Activated CD8-positive, alpha-beta memory T cell treated with anti-CD3 and anti-CD28 coated beads for 36 hours (primary cell): ENCODE data around the gene MZT2A. TPM values are rescaled to one million over a fixed set of nuclear protein-coding genes. Genes with fewer than 3 reads are reported as not detected.
"Not testable (repeated sequence)": the region's sequence is repeated elsewhere in the genome, so short reads cannot be mapped to it uniquely, and the experiment has no call there.

Experiments used
- CTCF ChIA-PET: fragments of 350-600 bp; sonication (Branson Sonifier 250); formaldehyde crosslinking; loops from one replicate; lab custom pipeline; 2021; ENCODE audit warnings: antibody characterized with exemption; lab: Charles Lee
- POLR2A ChIA-PET: fragments of 350-600 bp; sonication (Branson Sonifier 250); formaldehyde crosslinking; loops from one replicate; lab custom pipeline; 2021; ENCODE audit warnings: antibody characterized with exemption; lab: Charles Lee
- total RNA-seq, 2 experiments: library from RNA; stranded (reverse); gene quantifications; one replicate each; pipeline ENCODE4 v1.2.3, GENCODE V29; 2021

MZT2A gene, protein sequence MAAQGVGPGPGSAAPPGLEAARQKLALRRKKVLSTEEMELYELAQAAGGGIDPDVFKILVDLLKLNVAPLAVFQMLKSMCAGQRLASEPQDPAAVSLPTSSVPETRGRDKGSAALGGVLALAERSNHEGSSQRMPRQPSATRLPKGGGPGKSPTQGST
- total RNA-seq: 100 to 1,000 TPM; 156 to 163 TPM

DNA sequence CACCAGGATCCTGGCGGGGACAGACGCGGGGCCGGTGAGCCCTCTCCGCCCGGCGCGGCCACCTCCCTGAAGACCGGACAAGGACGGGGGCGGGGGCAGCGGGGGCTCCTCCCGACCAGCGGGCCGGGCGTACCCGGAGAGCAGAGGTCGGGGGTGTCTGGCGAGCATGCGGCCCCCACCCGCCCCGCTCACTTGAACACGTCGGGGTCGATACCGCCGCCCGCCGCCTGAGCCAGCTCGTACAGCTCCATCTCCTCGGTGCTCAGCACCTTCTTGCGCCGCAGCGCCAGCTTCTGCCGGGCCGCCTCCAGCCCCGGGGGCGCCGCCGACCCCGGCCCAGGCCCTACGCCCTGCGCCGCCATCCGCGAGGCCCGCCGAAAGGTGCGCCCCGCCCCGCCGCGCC, at the start of gene MZT2A:
MZT2A (minus strand) TSS at position 383 of the 403 bp plus-strand sequence; CDS start at position 362, 21 bp downstream.
- POLR2A ChIA-PET: interaction anchor here (0.6 to 1.5 kb wide), 3 partner anchors 108 to 338 kb away, joined by 3 to 4 read pairs (median 3); no protein-coding TSS in a partner anchor
- CTCF ChIA-PET: interaction anchor here (0.5 to 1.8 kb wide), 8 partner anchors 11 to 338 kb away, joined by 3 to 11 read pairs (median 4); no protein-coding TSS in a partner anchor

- POLR2A ChIA-PET, CTCF ChIA-PET: not testable (repeated sequence)
Measured at GRCh38 chr2:131538856-131539255, 46.7 kb upstream of the MZT2A start.

GRCh38 chr2:131536841-131537240, 44.6 kb upstream of the MZT2A start:
- POLR2A ChIA-PET, CTCF ChIA-PET: not testable (repeated sequence)

DNA sequence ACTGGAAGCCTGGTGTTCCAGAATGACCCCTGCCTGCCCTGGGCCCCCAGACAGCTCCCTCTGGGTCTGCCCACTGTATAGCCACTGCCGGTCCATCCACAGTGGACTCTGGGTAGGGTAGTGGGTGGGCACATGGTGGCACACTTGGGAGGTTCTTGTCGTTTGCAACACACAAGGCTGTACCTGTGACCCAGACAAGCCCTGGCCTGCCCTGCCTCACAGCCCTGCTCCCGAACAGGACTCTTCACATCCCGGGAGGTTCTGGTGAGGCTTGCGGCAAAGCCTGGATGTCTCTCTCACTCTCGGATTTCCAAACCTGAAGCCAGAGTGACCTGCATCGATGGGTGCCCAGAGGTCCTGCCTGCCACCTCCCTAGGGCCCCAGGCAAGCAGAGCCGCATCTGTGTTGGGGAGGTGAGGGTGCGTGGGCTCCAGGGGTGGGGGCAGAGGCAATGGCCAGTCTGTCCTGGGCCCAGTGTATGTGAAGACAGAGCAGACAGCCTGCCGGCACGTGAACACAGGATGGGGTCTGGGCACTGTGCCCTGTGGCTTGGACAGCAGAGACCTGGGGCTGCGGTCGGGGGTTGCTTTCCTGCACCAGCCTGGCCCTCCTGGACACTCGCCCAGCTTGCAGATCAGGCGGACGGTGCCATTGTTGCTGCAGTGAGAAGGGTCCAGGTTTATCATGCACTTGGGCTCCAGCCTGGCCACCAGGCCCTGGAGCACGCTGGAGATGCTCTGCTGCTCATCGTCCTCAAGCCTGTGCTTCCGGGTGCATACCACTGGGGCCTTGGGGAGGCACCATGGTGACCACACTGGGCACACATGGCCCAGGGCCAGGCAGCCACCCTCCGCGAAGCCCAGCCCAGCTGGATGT, 44.0 kb upstream of the MZT2A start:
- CTCF ChIA-PET, POLR2A ChIA-PET: not testable (repeated sequence)

DNA sequence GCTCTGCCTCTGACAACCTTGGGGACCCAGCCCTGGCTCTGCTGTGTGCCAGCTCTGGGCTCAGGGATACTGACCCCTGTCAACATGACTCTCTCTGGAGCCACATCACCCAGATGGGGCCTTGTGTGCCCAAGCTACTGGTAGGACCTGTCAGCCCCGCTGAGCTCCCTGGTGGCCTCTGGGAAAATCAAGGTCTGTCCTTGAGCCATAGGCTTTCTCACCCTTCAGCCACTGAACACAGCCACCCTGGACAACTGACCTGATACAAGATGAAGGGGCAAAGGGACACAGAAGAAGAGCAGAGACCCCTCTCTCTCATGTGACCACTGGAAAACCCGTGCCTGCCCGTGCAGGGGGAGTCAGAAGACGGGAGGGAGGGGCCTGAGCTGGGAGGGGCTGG, 43.3 kb upstream of the MZT2A start:
- ChIA-PET CTCF (no interaction called here), POLR2A (no interaction called here)

GRCh38 chr2:131534965-131535364, 42.8 kb upstream of the MZT2A start:
- CTCF ChIA-PET: not testable (repeated sequence)

GRCh38 chr2:131534317-131534672, 42.1 kb upstream of the MZT2A start:
- CTCF ChIA-PET, POLR2A ChIA-PET: not testable (repeated sequence)

More at GRCh38 chr2:131534965-131535364, 42.8 kb upstream of the MZT2A start:
- POLR2A ChIA-PET: not testable (repeated sequence)

GRCh38 chr2:131533609-131534316, 41.6 kb upstream of the MZT2A start:
- POLR2A ChIA-PET, CTCF ChIA-PET: not testable (repeated sequence)

DNA sequence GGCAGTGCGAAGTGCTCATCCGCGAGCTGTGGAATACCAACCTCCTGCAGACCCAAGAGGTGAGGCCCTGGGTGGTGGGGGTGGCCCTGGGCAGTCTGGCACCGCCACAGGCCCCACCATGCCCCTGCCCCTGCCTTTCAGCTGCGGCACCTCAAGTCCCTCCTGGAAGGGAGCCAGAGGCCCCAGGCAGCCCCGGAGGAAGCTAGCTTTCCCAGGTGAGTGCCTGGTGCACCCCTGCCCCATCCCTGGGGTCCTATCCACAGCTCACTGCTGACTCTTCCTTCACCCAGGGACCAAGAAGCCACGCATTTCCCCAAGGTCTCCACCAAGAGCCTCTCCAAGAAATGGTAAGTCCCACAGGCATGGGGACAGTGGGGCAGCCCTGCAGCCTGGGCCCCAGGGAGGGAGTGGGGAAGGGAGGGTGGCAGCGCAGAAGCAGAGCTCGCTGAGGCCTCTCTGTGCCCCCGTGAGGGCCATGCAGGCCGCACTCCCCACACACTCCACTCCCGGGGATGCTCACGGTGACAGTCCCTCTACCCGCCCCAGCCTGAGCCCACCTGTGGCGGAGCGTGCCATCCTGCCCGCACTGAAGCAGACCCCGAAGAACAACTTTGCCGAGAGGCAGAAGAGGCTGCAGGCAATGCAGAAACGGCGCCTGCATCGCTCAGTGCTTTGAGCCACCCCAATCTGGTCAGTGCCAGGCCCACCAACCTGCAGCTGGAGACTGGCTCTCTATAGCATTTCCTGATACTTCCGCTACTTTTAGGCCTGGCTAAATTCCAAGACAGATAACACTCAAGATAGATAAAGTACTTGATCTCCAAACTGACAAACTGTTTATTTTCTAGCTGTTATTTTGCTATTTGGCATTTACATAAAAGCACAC, 40.8 kb upstream of the MZT2A start:
- CTCF ChIA-PET, POLR2A ChIA-PET: not testable (repeated sequence)

GRCh38 chr2:131531547-131532185, 39.5 kb upstream of the MZT2A start:
- POLR2A ChIA-PET, CTCF ChIA-PET: not testable (repeated sequence)

GRCh38 chr2:131530626-131531344, 38.6 kb upstream of the MZT2A start:
- CTCF ChIA-PET, POLR2A ChIA-PET: not testable (repeated sequence)

GRCh38 chr2:131529864-131530445, 37.8 kb upstream of the MZT2A start:
- POLR2A ChIA-PET, CTCF ChIA-PET: not testable (repeated sequence)

DNA sequence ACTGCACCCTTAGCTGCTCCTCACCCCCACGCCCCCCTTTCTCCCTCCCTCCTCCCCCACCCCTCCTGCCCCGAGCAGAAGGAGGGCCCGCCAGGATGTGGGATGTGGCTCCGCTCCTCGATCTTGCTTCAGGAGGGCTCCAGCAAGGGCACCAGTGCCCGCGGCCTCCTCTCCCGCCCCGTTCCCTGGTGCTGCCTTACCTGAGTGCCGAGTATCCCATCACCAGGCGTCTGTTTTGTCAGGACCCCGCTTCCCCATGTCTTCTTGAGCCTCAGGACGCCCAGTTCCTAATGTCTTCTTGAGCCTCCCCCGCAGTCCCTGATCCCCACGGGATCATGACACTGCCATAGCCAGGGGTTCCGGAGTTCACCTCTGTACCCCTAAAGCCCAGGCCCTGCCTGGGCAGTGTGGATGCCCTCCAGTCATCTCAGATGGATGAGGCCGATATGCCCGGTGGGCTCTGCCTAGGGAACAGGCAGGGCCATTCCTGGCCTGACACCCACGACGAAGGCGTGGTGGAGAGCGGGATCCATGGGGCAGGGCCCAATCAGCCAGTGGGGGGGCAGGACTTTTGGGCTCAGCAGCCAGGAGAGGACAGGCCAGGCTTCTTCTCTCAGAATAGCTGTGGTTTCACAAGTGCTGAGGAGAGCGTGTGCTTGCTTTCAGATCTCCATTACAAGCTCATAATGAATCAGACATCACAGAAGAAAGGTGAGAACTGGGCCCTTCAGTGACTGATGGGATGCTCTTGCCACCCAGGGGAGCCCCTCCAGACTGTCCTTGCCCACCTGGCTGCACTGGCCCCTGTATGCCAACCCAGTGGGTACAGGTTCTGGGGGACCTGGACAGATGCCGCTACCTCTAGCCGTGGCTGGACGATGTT, 37.0 kb upstream of the MZT2A start:
- POLR2A ChIA-PET: interaction anchor here (1.0 kb wide), 1 partner anchor 36 kb away, joined by 3 read pairs; no protein-coding TSS in a partner anchor
- CTCF ChIA-PET: not testable (repeated sequence)

DNA sequence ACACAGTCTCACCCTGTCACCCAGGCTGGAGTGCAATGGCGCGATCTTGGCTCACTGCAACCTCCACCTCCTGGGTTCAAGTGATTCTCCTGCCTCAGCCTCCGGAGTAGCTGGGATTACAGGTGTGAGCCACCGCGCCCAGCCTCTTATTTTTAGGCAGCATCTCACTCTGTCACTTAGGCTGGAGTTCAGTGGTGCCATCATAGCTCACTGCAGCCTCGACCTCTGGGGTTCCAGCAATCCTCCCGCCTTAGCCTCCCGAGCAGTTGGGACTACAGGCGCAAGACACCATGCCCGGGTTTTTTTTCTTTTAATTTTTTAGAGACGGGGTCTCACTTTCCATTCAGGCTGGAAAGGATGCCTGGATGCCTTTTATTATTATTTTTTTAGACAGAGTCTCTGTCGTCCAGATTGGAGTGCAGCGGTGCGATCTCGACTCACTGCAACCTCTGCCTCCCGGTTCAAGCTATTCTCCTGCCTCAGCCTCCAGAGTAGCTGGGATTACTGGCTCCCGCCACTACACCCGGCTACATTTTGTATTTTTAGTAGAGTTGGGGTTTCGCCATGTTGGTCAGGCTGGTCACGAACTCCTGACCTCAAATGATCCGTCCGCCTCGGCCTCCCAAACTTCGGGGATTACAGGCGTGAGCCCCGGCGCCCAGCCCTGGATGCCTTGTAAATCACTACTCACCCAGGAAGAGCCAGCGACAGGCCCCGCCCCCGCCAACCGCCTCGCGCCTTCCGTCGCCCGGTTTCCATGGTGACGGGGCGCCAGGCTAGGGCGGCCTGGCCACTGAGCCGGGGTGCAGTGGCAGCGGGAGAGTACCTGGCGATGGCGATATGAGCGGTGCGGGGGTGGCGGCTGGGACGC, 35.2 kb upstream of the MZT2A start, which contains the start of gene CCDC74A:
CCDC74A (plus strand) TSS at position 758 of the 871 bp plus-strand sequence; CDS start at position 841, 83 bp downstream.
- ChIA-PET POLR2A (interaction anchor here (0.6 to 0.7 kb wide), 2 partner anchors 44 to 434 kb away, joined by 3 to 4 read pairs; no protein-coding TSS in a partner anchor), CTCF (interaction anchor here (1.5 kb wide), 1 partner anchor 38 kb away, joined by 3 read pairs; no protein-coding TSS in a partner anchor)

GRCh38 chr2:131525256-131525655, 33.1 kb upstream of the MZT2A start:
- CTCF ChIA-PET: interaction anchor here (0.7 to 1.0 kb wide), 2 partner anchors 19 to 343 kb away, joined by 4 read pairs; no protein-coding TSS in a partner anchor

More at GRCh38 chr2:131525256-131525655, 33.1 kb upstream of the MZT2A start:
- POLR2A ChIA-PET: not testable (repeated sequence)
